ENCODE results near the gene TUBA1C. TPM values are rescaled to one million over a fixed set of nuclear protein-coding genes. Genes with fewer than 3 reads are reported as not detected.

Gene TUBA1C
- total RNA-seq, 1 donor from 2014 or later, result 35.0 TPM

DNA sequence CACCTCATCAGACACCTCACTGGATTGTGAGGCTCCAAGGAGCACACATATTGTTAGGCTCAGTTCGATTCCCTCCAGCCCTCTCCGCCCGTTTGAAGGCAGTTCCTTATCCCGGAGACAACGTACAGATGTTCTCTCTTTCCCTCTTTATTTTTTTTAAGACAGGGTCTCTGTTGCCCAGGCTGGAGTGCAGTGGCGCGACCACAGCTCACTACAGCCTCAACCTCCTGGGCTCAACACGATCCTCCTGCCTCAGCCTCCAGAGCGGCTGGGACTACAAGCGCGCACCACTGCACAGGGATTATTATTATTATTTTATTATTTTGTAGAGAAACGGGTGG lies 57.5 kb downstream of the TUBA1C start:
- Histone ChIP-seq H3K36me3 (no peaks in the 10 kb centered on the region), H3K27me3 (ENCODE audit: low read depth) (no peaks in the 10 kb centered on the region), H3K9me3 (replicated peaks) (no peaks in the 10 kb centered on the region), H3K4me1 (peaks cover 16% of the 10 kb centered on the region), H3K4me3 (peak overlapping the region; percentile 77), H3K27ac (replicated peaks) (peak overlapping the region; percentile 78)
- TF ChIP-seq, protein P1, sequence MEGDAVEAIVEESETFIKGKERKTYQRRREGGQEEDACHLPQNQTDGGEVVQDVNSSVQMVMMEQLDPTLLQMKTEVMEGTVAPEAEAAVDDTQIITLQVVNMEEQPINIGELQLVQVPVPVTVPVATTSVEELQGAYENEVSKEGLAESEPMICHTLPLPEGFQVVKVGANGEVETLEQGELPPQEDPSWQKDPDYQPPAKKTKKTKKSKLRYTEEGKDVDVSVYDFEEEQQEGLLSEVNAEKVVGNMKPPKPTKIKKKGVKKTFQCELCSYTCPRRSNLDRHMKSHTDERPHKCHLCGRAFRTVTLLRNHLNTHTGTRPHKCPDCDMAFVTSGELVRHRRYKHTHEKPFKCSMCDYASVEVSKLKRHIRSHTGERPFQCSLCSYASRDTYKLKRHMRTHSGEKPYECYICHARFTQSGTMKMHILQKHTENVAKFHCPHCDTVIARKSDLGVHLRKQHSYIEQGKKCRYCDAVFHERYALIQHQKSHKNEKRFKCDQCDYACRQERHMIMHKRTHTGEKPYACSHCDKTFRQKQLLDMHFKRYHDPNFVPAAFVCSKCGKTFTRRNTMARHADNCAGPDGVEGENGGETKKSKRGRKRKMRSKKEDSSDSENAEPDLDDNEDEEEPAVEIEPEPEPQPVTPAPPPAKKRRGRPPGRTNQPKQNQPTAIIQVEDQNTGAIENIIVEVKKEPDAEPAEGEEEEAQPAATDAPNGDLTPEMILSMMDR (IDR thresholded peaks at IDR 0.05; ENCODE audit: borderline replicate concordance), result no peak
- intact Hi-C loops (cut with micrococcal nuclease), result no loop called here
- DNase-seq, result no peak

- intact Hi-C loops (cut with micrococcal nuclease), result no loop called here
- no peaks in the 10 kb centered on the region for H3K27me3 ChIP-seq (ENCODE audit: low read depth)
- H3K4me1 ChIP-seq, result peaks cover 16% of the 10 kb centered on the region
- H3K36me3 ChIP-seq, result no peaks in the 10 kb centered on the region
- TF ChIP-seq, protein P1 (IDR thresholded peaks at IDR 0.05; ENCODE audit: borderline replicate concordance), result no peak
- peak within 1 kb of the TSS; percentile 78 for H3K27ac ChIP-seq (replicated peaks)
- DNase-seq, result peak; percentile 97
- peak within 1 kb of the TSS; percentile 77 for H3K4me3 ChIP-seq
- H3K9me3 ChIP-seq (replicated peaks), result no peaks in the 10 kb centered on the region
Measured at GRCh38 chr12:49322708-49323523, 58.0 kb downstream of the TUBA1C start, which contains the start of gene TROAP. Gene TROAP (plus strand): TSS chr12:49323255. CDS start chr12:49323609, 354 bp downstream.

DNA sequence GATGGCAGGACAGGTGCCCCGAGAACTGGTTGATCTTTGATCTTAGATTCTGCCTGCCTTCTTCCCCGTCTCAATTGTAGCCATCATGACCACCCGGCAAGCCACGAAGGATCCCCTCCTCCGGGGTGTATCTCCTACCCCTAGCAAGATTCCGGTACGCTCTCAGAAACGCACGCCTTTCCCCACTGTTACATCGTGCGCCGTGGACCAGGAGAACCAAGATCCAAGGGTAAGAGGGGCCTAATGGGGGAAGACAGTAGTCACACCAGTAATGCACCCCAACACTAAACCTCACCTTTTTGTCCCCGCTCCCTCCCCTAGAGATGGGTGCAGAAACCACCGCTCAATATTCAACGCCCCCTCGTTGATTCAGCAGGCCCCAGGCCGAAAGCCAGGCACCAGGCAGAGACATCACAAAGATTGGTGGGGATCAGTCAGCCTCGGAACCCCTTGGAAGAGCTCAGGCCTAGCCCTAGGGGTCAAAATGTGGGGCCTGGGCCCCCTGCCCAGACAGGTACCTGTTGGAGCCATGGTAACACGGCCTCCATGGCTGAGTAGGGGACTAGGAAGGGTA lies 58.7 kb downstream of the TUBA1C start:
- H3K4me1 ChIP-seq, result peaks cover 16% of the 10 kb centered on the region
- no peaks in the 10 kb centered on the region for H3K9me3 ChIP-seq (replicated peaks)
- H3K4me3 ChIP-seq, result peak overlapping the region; percentile 77
- H3K27ac ChIP-seq (replicated peaks), result no peak overlapping the region
- TF ChIP-seq, protein P1 (IDR thresholded peaks at IDR 0.05; ENCODE audit: borderline replicate concordance), result no peak
- no peaks in the 10 kb centered on the region for H3K36me3 ChIP-seq
- DNase-seq, result no peak
- H3K27me3 ChIP-seq (ENCODE audit: low read depth), result no peaks in the 10 kb centered on the region
- intact Hi-C loops (cut with micrococcal nuclease), result no loop called here

Other genes with a start within 250 kb of the TUBA1C start
- 104 TPM for gene PRKAG1, start 246.3 kb upstream of the TUBA1C start, total RNA-seq
- 38.5 TPM for gene KMT2D, start 204.3 kb upstream of the TUBA1C start, total RNA-seq
- gene RHEBL1, start 195.1 kb upstream of the TUBA1C start, total RNA-seq, result not detected
- gene DHH, start 170.3 kb upstream of the TUBA1C start, total RNA-seq, result 0.41 TPM
- 27.5 TPM for gene LMBR1L, start 154.2 kb upstream of the TUBA1C start, total RNA-seq
- gene TUBA1B, start 133.7 kb upstream of the TUBA1C start, total RNA-seq, result 318 TPM
- gene TUBA1A, start 76.0 kb upstream of the TUBA1C start, total RNA-seq, result 102 TPM
- not detected for gene PRPH, start 30.1 kb downstream of the TUBA1C start, total RNA-seq
- gene TROAP, start 58.2 kb downstream of the TUBA1C start, total RNA-seq, result 0.66 TPM
- not detected for gene C1QL4, start 72.1 kb downstream of the TUBA1C start, total RNA-seq
- 0.08 TPM for gene DNAJC22, start 81.8 kb downstream of the TUBA1C start, total RNA-seq
- gene SPATS2, start 102.4 kb downstream of the TUBA1C start, total RNA-seq, result 5.9 TPM